Brain pericyte (primary cell): ENCODE data around the gene ATXN7L3.
"Not testable (repeated sequence)": the region's sequence is repeated elsewhere in the genome, so short reads cannot be mapped to it uniquely, and the experiment has no call there.

ENCODE experiments used
- DNase-seq: peaks from one replicate; pipeline ENCODE4 v3.0.0-alpha.2; 2012; ENCODE audit warnings: low read depth, low spot score

The ATXN7L3 gene, protein sequence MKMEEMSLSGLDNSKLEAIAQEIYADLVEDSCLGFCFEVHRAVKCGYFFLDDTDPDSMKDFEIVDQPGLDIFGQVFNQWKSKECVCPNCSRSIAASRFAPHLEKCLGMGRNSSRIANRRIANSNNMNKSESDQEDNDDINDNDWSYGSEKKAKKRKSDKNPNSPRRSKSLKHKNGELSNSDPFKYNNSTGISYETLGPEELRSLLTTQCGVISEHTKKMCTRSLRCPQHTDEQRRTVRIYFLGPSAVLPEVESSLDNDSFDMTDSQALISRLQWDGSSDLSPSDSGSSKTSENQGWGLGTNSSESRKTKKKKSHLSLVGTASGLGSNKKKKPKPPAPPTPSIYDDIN

DNA sequence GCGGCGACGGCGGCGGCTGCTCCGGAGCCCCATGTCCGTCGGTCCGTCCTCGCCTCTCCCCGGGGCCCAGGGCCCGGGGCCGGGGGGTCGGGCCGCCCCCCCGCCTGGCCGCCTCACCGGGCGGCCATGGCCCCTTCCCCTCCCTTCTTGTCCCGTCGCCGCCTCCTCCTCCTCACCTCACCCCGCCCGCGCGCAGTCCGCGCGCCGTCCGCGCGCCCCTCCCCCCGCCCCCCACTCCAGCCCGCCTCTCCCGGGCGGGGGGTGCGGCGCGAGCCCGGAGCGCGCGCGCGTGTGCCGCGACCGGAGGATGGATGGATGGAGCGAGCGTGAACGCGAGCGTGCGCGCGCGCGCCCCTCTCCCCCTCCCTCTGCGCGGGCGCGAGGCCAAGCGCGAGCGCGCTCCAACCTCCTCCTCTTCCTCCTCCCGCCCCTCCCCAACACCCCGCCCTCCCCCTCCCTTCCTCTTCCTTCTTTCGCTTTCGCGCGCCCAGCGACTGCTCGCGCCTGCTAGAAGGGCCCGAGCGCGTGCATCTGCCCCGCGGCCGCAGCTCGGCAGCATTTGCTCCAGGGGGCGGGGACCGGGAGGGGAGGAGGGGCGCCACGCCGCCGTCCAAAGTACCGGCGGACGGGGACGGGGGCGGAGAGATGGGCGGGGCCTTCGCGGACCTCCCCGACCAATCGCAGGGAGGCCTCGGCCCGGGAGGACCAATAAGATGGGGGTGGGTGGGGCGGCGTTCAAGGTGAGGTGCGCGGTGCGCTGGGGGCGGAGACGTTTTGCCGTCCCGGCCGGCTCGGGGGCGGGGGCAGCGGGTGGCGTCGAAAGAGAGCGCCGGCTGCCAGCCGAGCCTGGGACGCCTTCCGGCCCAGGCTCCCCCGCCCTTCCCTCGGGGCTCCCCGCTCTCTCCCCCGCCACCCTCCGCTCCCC lies at the start of gene ATXN7L3:
Gene ATXN7L3 (minus strand): TSS at position 332 of the 925 bp plus-strand sequence. CDS start 1,814 bp downstream, outside the sequence.
- peak; percentile 94 for DNase-seq

DNA sequence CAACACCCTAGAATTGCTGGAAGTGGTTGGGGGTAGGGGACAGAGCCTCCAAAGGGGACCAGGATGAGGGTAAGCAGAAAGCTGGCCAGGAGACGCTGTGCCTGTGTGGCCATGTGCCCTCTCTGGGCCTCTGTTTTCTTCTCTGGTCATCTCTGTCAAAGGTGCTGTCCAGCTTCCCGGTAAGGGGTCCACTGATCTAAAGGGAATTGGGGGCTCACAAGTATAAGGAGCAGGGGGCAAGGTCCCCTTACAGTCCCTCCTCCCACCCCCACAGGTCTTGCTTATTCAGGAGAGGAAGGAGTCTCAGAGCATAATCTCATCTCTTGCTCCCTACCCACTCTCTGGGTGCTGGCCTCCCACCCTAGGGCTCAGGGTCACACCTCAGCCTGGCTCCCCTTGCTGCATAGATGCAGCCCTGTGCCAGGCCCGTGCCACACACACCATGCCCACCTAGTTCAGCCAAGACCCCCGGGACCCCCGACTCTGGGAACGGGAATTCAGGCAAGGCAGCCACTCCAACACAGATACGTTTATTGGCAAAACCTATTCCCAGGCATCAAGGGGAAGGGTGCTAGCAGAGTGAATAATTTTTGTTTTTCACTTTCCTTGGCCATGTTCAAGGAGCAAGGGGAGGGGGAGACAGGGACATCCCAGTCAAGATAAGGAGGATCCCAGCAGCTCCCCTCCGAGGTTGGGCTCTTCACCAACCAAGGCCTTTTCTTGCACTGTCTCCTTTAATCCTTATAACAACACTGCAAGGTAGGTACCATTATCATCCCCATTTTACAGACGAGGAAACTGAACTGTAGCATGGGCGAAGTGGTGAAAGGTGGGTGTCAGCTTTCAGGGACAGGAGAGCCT lies 48.4 kb upstream of the ATXN7L3 start:
- DNase-seq, result no peak

DNA sequence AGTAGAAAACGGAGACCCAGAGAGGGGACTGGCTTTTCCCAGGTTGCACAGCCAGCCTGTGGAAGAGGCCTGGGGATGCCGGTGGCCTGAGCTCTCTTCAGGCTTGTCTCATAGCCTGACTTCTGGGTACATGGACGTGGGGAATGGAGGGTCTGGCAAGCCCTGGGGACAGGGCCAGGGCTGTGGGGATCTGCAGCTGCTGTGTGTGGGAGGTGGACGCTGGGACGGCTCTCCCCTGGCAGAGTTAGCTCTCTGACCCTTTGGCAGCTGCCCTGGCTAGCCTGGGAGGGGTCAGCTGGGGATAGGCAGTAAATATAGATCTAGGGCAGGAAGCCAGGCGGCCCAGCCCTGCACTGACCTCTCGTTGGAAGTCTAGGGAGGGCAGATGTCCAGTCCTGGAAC lies 47.8 kb upstream of the ATXN7L3 start:
- no peak for DNase-seq

DNA sequence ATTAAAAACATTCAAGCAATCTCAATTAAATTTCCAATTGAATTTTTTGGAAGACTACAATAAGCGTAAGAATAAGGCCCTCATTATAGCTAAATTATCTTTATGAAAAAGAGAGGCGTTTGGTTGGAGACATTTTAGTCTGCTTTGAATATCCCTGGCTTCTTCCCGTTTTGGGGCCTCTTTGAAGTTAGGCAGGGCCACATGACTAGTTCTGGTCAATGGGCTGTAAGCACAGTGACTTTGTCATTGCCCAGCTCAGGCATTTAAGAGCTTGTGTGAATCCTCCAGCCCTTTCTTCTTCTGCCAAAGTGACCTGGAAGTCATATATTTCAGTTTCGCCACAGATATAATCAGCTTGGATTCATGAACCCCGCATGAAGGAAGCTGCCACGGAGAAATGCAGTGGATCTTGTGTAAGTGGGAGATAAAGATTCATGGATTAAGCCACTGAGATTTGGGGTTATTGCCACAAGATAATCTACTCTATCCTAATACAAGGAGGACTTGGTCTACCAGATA lies 41.5 kb upstream of the ATXN7L3 start:
- no peak for DNase-seq

DNA sequence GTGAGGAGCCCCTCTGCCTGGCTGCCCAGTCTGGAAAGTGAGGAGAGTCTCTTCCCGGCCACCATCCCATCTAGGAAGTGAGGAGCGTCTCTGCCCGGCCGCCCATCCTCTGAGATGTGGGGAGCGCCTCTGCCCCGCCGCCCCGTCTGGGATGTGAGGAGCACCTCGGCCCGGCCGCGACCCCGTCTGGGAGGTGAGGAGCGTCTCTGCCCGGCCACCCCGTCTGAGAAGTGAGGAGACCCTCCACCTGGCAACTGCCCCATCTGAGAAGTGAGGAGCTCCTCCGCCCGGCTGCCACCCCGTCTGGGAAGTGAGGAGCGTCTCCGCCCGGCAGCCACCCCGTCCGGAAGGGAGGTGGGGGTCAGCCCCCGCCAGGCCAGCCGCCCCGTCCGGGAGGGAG lies 38.2 kb upstream of the ATXN7L3 start:
- DNase-seq, result not testable (repeated sequence)

DNA sequence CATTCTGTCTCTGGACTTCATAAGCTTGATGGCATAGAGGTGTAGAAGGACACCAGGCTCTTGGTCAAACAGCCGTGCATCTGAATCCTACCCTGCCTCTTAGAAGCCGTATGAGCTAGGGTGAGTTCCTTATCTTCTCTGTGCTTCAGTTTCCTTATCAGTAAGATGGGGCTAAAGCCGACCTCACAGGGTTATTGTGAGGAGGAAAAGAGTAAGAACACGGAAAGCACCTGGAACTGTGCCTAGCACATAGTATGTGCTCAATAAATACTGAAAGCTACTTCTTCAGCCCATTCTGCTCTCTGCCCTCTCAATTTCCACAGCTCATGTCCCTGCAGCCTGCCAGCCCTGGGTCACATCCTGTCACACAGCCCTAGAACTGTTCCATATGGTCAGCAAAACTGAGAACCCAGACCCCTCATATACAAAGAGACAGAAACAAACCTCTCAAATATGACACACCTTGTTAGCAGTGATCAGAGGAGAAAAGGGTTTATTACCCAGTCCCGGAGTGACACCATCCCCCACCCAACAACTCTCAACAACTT lies 36.8 kb upstream of the ATXN7L3 start:
- no peak for DNase-seq

DNA sequence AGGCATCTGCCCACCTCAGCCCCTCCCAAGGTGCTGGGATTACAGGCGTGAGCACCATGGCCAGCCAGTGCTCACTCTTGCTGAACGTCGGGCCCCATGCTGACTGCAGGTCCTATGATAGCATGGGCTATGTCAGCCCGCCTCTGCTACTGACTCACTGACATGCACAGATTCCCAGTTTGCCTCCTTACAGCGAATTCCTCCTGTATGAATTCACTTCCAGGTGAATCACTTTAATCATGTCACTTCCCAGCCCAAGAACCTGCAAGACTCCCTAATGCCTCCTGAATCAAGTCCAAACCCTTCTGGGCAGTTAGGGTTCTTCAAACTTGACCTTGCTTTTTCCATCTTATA lies 35.9 kb upstream of the ATXN7L3 start:
- no peak for DNase-seq

DNA sequence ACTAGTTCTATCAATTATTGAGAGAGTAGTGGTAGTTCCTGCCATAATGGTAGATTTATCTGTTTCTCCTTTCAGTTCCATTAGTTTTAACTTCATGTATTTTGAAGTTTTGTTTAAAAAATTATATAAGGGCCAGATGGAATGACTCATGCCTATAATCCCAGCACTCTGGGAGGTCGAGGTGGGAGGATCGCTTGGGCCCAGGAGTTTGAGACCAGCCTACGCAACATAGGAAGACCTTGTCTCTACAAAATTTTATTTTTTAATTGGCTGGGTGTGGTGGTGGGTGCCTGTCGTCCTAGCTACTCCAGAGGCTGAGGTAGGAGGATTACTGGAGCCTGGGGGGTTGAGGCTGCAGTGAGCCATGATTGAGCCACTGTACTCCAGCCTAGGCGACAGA lies 33.9 kb upstream of the ATXN7L3 start:
- DNase-seq, result no peak

DNA sequence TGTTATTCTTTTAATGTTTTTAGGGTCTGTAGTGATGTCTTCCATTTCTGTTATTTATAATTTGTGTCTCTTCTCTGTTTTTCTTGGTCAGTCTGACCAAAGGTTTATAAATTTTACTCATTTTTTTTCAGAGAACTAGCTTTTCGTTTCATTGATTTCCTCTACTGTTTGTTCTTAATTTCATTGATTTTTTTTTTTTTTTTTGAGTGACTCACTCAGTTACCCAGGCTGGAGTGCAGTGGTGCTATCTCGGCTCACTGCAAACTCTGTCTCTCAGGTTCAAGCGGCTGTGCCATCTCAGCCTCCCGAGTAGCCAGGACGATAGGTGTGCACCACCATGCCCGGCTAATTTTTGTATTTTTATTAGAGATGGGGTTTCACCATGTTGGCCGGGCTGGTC lies 32.4 kb upstream of the ATXN7L3 start:
- no peak for DNase-seq

DNA sequence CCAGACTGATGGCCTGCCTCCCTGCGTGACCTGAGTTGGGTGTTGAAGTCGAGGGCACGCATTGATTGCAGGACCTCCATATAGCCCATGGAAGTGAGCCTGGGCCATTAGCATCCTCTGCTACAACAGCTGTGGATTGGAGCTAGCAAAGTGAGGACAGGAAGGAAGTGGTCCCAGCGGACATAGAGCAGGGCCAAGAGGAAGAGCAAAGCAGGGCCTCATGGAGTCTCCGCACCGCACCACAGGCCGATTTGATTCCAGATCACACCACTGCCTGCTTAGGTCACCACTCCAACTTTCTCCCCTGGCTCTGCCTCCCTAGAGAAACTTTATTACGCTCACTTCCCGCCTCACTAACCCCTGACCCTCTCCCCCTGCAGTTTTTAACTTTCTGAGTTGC lies 30.5 kb upstream of the ATXN7L3 start:
- no peak for DNase-seq

DNA sequence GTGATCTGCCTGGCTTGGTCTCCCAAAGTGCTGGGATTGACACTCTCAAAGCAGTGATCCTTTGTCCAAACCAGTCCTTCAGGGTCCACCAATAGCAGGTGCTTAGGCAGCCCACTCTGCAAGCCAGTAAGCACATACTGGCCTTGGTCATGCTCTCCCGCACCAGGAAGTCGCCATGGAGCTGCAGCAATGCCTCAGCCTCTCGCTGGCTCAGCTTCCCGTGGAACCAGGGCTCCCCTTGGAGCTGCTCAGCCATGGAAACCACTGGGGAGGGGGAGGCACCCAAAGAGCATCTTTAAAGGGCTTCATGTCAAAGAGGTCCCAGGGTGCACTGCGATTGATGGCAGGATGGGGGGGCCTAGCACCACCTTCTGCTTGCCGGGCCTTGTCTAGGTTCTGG lies 29.4 kb upstream of the ATXN7L3 start:
- no peak for DNase-seq

DNA sequence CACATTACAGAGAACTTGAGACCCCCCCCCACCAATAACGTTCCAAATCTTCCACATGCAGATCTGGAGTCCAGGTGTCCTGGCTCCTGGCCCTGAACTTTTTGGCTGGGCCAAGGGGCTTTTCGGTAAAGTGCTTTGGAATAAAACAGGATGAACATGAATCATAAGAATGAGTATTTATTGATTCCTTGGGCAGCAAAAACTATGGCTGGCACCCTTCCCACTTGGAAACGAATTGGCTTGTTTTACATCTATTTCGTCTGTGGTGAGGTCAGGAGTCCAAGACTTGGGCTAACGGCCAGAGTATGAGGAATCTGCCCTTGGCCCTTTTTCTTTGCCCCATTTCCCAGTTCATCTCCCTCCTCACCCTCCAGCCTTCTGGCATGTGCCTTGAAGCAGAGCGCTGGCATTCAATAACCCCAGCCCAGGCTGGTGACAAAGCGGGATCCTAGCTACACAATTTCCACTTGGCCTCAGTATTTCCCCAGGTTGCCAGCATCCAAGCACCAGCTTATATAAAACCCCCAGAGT lies 23.9 kb upstream of the ATXN7L3 start:
- no peak for DNase-seq

DNA sequence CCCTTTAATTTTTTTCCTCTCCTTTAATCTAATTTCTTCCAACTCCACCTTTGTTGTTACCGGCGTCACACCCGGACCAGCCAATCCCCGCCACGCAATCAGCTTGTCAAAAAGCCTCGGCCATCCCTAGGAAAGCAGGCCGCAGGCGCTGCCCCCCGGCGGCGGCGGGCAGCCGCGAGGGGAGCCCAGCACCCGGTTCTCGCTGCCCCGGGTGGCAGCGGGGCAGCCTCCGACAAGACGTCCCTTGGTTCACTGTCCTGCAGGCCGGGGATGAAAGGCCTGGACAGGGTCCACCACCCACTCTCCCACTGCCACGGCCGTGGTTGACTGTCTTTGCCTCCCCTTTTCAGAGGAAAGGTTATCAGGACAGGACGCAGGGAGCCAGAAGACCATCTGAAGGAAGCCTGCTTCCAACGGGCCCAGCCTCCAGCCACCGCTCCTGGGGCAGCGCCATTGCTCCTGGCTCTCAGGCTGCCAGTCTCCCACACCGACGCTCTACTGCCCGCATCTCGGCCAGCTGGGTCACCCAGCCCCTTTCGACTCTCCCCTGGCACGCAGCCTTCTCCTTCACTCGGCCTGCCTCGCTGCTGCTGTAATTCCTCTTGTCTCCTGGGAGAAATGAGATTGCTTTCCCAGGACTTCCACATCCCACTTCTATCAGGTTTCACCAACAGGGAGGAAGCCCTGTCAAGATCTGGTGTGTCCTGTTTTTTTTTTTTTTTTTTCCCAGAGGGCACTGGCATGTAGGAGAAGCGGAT lies 22.6 kb upstream of the ATXN7L3 start:
- no peak for DNase-seq

DNA sequence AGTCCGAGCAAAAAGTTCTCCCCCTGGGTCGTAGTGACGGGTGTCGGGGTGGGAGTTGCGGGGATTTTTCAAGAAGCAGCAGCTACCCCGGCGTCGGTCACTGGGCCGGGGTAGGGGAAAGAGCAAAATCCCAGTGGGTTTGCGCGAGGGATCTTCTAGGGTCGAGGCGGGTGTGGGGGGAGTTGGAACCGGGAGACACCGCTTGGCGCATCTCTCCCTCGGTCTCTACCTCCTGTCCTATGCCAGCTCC lies 22.1 kb upstream of the ATXN7L3 start:
- no peak for DNase-seq

DNA sequence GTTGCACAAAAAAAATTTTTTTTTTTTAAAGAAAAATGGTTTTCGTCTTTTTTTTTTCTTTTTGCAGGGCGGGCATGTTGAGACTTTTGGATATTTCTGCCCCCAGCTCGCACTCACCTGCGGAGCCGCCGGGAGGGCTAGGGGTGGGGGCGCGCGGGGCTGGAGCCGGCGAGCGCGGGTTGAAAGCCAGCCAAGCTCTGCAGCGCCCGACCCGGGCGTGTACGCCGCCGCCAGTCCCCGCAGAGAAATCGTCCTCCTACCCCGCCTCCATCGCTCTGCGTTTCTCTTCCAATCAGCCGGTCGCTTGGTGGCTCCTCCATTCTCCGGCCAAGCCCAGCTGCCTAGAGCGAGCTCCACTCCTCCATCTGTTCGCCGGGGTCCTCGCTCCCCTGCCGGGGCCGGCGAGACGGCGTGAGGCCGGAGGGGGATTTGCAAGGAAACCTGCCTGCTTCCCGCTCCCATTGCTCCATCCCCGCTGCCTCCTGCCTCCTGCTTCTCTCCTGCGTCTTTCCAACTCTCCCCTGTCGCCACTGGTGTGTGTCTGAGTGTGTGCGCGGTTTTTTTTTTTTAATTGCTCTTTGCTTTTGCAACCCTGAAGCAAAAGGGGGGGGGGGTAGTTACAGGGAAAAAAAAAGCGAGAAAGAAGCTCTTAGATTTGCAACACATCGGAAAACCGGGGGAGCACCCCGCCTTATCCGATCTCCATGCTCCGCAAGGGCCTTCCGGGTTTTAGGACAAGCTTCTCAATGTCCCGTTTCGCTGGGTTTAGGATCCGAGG lies 21.6 kb upstream of the ATXN7L3 start:
- no peak for DNase-seq

DNA sequence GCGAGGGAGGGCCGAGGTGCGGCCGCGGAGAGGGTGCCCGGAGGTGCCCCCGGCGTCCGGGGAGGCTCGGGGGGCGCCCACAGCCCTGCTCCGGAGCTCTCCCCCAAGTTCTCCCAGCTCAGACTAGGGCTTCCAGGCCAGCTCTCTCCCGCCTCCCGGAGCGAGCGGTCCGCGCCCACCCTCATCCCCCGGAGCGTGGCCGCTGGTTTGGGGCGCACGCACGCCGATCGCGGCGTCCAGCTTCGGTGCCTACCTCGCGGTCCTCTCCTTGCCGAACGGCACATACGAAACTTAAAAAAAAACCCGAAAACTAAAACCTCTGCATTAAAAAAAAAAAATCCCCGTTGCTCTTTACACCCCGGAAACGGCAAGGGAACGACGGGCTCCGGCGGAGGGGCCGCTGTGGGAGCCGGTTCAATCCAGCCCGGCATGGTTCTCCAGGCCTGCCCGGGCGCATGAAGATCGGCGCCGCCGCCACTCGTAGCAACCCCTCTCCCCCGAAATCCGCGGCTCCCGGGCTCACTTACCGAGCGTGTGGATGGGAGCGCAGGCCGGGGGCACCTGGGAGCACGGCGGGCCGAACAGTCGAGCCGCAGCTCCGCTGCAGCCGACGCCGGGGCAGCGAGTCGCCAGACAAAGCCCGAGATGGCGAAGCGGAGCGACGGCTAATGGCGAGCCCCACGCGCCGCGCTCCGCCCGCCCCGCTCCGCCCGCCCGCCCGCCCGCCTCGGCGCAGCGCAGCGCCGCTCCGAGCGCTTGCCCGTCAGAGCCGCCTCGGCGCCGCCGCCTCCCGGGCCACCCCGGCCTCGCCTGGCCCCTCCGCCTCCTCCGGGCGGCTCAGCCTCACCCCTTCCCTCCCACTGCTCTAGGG lies 20.8 kb upstream of the ATXN7L3 start:
- DNase-seq, result no peak

DNA sequence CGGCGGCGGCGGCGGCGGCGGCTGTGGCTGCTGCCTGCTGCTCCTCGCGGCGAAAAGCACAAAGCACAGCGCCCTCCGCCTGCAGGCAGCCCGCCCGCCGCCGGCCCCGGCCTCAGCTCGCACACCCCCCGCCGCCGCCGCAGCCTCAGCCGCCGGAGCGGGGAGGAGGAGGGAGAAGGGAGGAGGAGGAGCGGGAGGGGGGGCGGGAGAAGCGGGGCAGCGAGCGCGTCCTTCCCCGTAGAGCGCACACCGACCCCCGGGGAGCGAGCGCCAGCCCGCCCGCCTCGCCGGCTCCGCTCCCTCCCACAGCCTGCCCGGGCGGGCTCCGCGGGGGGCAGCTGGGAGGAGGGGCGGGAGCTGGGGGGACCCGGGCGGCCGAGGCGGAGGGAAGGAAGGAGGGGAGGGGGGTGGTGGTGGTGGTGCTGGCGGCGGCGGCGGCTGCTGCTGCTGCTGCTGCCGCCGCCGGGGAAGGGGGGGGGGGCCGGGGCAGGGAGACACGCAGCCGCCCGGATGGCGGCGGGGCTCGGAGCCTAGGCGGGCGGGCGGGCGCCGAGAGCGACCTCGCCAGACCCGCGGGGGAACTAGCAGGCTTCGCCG lies 20.0 kb upstream of the ATXN7L3 start, which contains the start of gene UBTF:
Gene UBTF (minus strand): TSS at position 60 of the 597 bp plus-strand sequence. CDS start 1,446 bp downstream, outside the sequence.
- DNase-seq, result no peak

DNA sequence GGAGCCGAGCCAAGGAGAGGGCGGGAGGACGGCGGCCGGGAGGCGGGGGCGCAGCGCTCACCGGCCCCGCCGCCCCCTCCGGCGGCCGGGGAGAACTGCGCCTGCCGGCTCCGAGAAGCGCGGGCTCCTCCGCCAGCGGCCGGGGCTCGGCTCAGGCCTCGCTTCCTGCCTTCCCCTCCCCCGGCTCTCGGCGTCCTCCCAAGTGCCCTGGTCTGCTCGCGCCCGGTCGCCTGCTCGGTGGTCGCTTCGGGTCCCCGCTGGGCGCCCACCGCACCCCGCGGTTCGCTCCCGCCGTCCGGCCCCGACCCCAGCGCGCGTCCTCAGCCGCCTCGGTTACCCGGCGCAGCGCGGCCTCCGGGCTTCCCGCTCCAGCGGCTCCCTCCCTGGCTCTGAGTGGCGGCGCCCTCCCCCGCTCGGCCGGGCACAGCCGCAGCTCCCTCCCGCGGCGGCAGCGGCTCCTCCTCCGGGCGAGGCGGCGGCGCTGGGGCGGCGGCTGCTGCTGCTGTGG lies 19.5 kb upstream of the ATXN7L3 start:
- no peak for DNase-seq
